Measurements from ENCODE around the gene CDH4. TPM values are rescaled to one million over a fixed set of nuclear protein-coding genes. Genes with fewer than 3 reads are reported as not detected.

Gene CDH4
- total RNA-seq, 2 donors from 2014 or later: 0.05 to 2.2 TPM

- Histone ChIP-seq H3K4me1 (replicated peaks) (no peaks in the 10 kb centered on the region), H3K27ac (no peak overlapping the region), H3K27me3 (replicated peaks; ENCODE audit: insufficient read depth) (peaks cover 5% of the 10 kb centered on the region), H3K4me3 (no peak overlapping the region), H3K36me3 (no peaks in the 10 kb centered on the region), H3K9me3 (no peaks in the 10 kb centered on the region)
- DNase-seq (ENCODE audit: low spot score): no peak
- TF ChIP-seq, protein P1, sequence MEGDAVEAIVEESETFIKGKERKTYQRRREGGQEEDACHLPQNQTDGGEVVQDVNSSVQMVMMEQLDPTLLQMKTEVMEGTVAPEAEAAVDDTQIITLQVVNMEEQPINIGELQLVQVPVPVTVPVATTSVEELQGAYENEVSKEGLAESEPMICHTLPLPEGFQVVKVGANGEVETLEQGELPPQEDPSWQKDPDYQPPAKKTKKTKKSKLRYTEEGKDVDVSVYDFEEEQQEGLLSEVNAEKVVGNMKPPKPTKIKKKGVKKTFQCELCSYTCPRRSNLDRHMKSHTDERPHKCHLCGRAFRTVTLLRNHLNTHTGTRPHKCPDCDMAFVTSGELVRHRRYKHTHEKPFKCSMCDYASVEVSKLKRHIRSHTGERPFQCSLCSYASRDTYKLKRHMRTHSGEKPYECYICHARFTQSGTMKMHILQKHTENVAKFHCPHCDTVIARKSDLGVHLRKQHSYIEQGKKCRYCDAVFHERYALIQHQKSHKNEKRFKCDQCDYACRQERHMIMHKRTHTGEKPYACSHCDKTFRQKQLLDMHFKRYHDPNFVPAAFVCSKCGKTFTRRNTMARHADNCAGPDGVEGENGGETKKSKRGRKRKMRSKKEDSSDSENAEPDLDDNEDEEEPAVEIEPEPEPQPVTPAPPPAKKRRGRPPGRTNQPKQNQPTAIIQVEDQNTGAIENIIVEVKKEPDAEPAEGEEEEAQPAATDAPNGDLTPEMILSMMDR (IDR thresholded peaks at IDR 0.05): no peak
- TF ChIP-seq POLR2A (IDR thresholded peaks at IDR 0.05) (no peak), POLR2AphosphoS5 (IDR thresholded peaks at IDR 0.05) (no peak)
- intact Hi-C loops (cut with DNase I): no loop called here
- 73% methylated on average over 5 of the region's 5 CpGs for WGBS
Measured at GRCh38 chr20:61529354-61529753, 277.3 kb downstream of the CDH4 start.

DNA sequence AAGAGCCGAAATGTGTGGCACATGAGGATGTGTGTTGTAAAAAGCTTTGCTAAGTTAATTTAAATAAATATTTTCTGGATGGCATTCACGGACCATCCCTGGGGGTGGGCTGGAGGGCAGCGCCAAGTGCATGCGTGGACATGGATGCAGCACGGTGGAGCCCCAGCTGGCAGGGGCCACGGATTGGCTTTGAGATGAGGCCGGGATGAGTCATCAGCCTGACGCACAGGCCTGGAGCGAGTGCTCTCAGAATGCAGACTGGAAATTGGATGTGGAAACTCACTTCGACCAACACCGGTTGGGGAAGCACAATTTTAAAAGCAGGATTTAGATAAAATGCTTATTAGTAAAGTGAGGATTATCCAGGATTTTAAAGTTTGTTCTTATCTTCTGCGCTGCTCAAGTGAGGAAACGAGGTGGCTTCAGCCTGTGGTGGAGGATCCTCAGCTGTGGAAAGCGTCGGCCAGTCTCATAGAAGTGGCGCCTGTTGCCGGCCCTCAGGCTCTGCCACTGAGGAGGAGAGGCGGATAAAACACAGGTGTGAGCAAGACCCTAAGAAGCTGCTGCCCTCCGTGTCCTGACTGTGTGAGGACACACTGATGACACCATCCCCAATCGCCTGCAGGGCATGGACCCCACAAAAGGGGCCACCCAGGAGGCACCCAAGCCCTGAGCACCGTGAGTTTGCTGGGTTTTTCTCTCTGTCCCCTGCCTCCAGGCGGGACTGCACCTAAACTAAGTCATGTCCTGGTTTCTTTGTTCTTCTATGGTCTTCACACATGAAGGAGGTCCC is 279.7 kb downstream of the CDH4 start:
- DNase-seq (ENCODE audit: low spot score): no peak
- Histone ChIP-seq H3K4me3 (no peak overlapping the region), H3K9me3 (no peaks in the 10 kb centered on the region), H3K27ac (no peak overlapping the region), H3K36me3 (no peaks in the 10 kb centered on the region), H3K4me1 (replicated peaks) (no peaks in the 10 kb centered on the region), H3K27me3 (replicated peaks; ENCODE audit: insufficient read depth) (peaks cover 5% of the 10 kb centered on the region)
- TF ChIP-seq, protein P1 (IDR thresholded peaks at IDR 0.05): no peak
- TF ChIP-seq POLR2A (IDR thresholded peaks at IDR 0.05) (no peak), POLR2AphosphoS5 (IDR thresholded peaks at IDR 0.05) (no peak)
- intact Hi-C loops (cut with DNase I): no loop called here
- WGBS: 85% methylated on average over 20 of the region's 22 CpGs

DNA sequence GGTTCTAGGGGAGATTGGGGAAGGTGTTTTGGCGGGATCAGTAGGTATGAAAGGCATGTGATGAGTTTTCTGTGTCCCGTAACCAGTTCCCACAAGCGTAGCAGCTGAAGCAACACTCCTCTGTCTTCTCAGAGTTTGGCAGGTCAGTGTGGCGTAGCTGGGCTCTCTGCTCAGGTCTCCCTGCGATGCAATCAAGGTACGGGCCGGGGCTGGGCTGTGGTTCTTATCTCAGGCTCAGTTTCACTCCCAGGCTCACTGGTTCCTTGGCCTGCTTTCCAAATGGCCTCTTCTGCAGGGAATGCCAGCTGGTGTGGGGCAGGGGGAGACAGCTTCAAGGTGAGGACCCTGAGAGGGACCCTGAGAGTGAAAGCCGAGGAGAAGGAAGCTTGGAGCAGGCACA is 280.7 kb downstream of the CDH4 start:
- H3K27ac ChIP-seq: no peak overlapping the region
- intact Hi-C loops (cut with DNase I): no loop called here
- TF ChIP-seq POLR2AphosphoS5 (IDR thresholded peaks at IDR 0.05) (no peak), POLR2A (IDR thresholded peaks at IDR 0.05) (no peak)
- TF ChIP-seq, protein P1 (IDR thresholded peaks at IDR 0.05): no peak
- H3K4me1 ChIP-seq (replicated peaks): no peaks in the 10 kb centered on the region
- 82% methylated on average over 8 of the region's 8 CpGs for WGBS
- no peak for DNase-seq (ENCODE audit: low spot score)
- H3K27me3 ChIP-seq (replicated peaks; ENCODE audit: insufficient read depth): peaks cover 5% of the 10 kb centered on the region
- H3K9me3 ChIP-seq: no peaks in the 10 kb centered on the region
- H3K4me3 ChIP-seq: no peak overlapping the region
- H3K36me3 ChIP-seq: no peaks in the 10 kb centered on the region

GRCh38 chr20:61533231-61533631 is 281.2 kb downstream of the CDH4 start:
- DNase-seq (ENCODE audit: low spot score): no peak
- TF ChIP-seq, protein P1 (IDR thresholded peaks at IDR 0.05): no peak
- TF ChIP-seq POLR2AphosphoS5 (IDR thresholded peaks at IDR 0.05): no peak
- no peak for TF ChIP-seq POLR2A (IDR thresholded peaks at IDR 0.05)
- intact Hi-C loops (cut with DNase I): no loop called here
- H3K27ac ChIP-seq: no peak overlapping the region
- no peaks in the 10 kb centered on the region for H3K4me1 ChIP-seq (replicated peaks)
- no peaks in the 10 kb centered on the region for H3K36me3 ChIP-seq
- H3K27me3 ChIP-seq (replicated peaks; ENCODE audit: insufficient read depth): peaks cover 5% of the 10 kb centered on the region
- no peak overlapping the region for H3K4me3 ChIP-seq
- WGBS: 66% methylated on average over 10 of the region's 18 CpGs
- H3K9me3 ChIP-seq: no peaks in the 10 kb centered on the region

DNA sequence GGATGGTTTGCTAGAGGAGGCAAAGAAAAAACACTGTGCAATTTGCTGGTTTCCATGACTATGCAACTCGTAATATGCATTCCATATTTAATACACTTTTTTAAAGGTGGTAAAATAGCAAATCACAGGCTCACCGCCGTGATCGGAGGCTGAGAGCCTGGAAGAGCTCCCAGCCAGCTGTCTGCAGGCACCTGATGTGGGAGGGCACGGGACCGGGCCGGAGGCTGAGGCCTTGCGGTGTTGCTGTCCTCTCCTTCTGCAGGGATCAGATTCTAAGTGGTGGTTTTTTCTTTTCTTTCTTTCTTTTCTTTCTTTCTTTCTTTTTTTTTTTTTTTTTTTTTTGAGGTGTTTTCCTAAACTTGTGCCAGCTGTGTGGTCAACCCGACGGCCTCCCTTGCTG is 282.3 kb downstream of the CDH4 start:
- WGBS: 66% methylated on average over 10 of the region's 10 CpGs
- no peak for DNase-seq (ENCODE audit: low spot score)
- no peak overlapping the region for H3K27ac ChIP-seq
- no peak for TF ChIP-seq POLR2AphosphoS5 (IDR thresholded peaks at IDR 0.05)
- no peak for TF ChIP-seq POLR2A (IDR thresholded peaks at IDR 0.05)
- TF ChIP-seq, protein P1 (IDR thresholded peaks at IDR 0.05): no peak
- intact Hi-C loops (cut with DNase I): no loop called here
- H3K36me3 ChIP-seq: no peaks in the 10 kb centered on the region
- H3K27me3 ChIP-seq (replicated peaks; ENCODE audit: insufficient read depth): peaks cover 5% of the 10 kb centered on the region
- H3K9me3 ChIP-seq: no peaks in the 10 kb centered on the region
- no peaks in the 10 kb centered on the region for H3K4me1 ChIP-seq (replicated peaks)
- H3K4me3 ChIP-seq: no peak overlapping the region

Measured in prostate gland (tissue), 2 donors.